Upper lobe of left lung (tissue), 4 donors: ENCODE measurements around the gene KCNJ3.

ENCODE experiments used
- EP300 ChIP-seq, 4 donors: sonication (generic); formaldehyde crosslinking; IDR thresholded peaks; one replicate each; pipeline ENCODE4 v1.5.1; 2017; ENCODE audit warnings: antibody characterized with exemption in 4 of 4, control low read depth in 2 of 4
- POLR2A ChIP-seq, 4 donors: fragments of 450-650 bp; IDR thresholded peaks; one replicate each; pipeline ENCODE4 v1.5.1; 2016 to 2017; ENCODE audit warnings: antibody characterized with exemption in 4 of 4, mild to moderate bottlenecking in 2 of 4
- POLR2AphosphoS5 ChIP-seq, 2 donors: sonication (generic); formaldehyde crosslinking; IDR thresholded peaks; one replicate each; pipeline ENCODE4 v1.5.1; 2017; ENCODE audit warnings: antibody characterized with exemption in 2 of 2
- TF ChIP-seq, protein P1 (sequence below), 6 experiments: fragments of 450-650 bp in 4 of 6; fragments of 200-600 bp in 2 of 6; sonication (generic) in 2 of 6; IDR thresholded peaks; one replicate each; pipeline ENCODE4 v1.5.1; 2016 to 2019; ENCODE audit warnings: antibody characterized with exemption in 6 of 6

GRCh38 chr2:154694881-154695280 lies 3.6 kb upstream of the KCNJ3 start:
- TF ChIP-seq, protein P1, sequence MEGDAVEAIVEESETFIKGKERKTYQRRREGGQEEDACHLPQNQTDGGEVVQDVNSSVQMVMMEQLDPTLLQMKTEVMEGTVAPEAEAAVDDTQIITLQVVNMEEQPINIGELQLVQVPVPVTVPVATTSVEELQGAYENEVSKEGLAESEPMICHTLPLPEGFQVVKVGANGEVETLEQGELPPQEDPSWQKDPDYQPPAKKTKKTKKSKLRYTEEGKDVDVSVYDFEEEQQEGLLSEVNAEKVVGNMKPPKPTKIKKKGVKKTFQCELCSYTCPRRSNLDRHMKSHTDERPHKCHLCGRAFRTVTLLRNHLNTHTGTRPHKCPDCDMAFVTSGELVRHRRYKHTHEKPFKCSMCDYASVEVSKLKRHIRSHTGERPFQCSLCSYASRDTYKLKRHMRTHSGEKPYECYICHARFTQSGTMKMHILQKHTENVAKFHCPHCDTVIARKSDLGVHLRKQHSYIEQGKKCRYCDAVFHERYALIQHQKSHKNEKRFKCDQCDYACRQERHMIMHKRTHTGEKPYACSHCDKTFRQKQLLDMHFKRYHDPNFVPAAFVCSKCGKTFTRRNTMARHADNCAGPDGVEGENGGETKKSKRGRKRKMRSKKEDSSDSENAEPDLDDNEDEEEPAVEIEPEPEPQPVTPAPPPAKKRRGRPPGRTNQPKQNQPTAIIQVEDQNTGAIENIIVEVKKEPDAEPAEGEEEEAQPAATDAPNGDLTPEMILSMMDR (IDR thresholded peaks at IDR 0.05) = no peak
- TF ChIP-seq POLR2AphosphoS5 (IDR thresholded peaks at IDR 0.05) = no peak
- no peak for TF ChIP-seq EP300 (IDR thresholded peaks at IDR 0.05)
- TF ChIP-seq POLR2A (IDR thresholded peaks at IDR 0.05) = no peak
